Stromal cell of bone marrow (primary cell): ENCODE measurements around the gene TGM1.

Source experiments
- DNase-seq: peaks from one replicate; pipeline ENCODE4 v3.0.0-alpha.2; 2012; ENCODE audit warnings: low read depth

The TGM1 gene

DNA sequence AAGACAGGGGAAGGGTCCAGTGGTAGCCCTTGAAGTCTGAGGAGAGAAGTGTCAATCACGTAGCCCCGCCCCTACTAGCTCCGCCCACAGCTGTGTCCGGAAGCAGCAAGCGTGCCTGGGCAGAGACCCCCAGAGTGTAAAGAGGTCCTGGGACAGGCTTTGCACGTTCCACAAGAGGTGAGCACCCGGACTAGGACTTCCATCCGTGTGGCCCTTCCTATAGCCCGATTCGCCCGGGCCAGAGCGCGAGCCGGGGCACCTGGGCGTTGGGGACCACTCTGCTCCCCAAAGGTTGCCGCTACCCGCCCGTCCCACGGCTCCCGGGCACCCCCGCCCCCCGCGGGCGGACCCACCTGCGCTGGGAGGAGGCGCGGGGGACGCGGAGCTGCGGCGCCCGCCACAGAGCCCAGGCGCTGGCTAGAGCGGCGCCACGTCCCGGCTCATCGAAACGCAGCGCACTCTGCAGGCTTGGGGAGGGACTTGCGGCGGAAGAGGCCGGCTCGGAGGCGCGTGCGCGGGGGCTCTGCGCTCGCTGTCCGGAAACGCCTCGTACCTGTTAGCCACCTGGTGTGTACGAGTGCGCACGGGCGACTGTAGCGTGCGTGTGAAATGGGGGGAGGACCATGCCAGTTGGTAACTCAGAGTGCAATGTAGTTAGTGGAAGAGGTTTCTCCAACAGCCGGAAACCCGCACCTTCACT is 8.3 kb upstream of the TGM1 start, which contains the start of gene RABGGTA:
RABGGTA (minus strand) TSS at position 464 of the 700 bp plus-strand sequence. CDS start 482 bp downstream, outside the sequence.
- DNase-seq, result peak; percentile 64

DNA sequence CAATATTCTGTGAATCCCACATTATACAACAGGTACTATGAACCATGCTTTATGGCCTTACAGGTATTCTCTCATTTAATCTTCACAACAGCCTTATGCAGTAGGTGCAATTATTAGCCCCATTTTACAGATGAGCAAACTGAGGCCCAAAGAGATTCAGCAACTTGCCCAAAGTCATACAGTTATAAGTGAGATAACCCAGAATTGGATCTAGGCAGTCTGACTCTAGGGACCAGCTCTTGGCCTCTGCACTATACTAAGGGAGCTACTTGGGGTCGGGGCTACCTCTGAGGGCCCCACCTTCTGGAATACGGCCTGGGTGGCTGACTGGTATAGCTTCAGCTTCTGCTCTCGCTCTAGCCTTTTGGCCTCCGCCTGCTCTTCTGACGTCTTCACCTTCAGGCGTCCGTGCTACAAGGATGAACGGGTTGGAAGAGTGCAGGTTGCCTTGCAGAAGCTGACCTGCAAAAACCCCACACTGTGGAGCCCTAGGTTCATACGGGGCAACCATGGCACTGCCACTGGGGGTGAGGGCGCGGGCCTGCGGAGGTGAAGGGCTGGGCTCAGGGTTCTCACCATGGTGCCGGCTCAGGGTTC is 7.7 kb upstream of the TGM1 start:
- no peak for DNase-seq

DNA sequence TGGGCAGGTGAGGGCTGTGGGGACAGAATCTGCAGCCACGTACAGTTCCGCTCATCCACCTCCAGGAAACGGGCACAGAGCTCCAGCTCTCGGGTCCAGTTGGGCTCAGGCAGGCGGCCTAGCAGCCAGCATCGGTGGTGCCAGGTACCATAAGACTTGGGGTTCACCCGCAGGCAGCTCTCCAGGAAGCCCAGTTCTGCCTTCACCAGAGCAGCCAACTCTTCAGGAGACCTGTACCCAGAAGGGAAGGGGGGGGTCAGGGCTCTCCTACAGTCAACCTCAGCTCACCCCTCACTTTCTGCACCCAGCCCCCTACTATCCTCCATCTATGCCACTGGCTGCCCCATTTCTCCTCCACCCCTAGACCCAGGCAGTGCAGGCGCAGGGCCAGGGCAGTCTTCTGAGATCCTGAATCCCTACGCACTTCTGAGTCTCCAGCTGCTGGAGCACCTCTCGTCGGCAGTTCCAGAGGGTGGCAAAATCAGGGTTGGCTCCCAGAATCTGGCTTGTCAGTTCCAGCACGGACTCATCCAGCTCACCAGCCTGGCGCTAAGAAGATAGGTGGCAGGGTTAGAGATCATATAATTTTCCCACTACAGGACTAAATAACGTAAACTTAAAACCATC is 7.0 kb upstream of the TGM1 start:
- DNase-seq, result no peak

DNA sequence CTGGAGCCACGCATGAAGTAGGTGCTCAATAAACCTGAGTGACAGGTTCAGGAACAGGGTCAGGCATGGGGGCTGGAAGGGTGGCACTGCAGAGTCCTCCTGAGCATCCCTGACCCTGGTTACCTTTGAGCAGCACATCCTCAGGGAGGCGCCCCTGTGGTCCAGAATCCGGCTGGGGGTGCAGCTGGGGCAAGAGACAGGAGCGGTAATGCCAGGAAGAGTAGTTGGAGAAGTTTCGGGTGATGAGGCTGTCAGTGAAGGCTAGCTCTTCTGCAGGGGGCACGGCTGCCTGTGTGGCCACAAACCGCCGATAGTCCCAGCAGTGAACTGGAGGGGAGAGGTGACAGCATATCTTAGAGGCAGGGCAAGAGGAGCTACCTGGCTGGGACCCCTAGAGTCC is 6.4 kb upstream of the TGM1 start:
- DNase-seq, result no peak

DNA sequence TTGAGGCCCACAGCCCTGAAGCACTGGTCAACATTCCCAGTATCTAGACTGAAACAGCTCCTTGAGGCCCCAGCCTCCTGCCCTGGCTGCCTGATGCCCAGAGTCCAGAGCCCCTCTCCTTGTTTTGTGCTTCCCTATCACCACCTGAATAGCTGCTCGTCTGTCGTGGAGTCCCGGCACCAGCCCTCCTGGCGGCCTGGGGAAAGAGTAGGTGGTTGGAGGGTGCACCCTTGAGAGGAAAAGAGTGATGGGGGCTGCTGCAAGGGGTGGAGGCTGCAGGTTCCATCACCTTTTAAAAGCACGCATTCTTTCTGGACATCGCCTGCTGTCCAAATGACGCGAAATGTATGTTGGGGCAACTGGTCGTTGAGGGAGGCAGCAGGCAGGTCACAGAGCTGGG is 5.2 kb upstream of the TGM1 start:
- no peak for DNase-seq

DNA sequence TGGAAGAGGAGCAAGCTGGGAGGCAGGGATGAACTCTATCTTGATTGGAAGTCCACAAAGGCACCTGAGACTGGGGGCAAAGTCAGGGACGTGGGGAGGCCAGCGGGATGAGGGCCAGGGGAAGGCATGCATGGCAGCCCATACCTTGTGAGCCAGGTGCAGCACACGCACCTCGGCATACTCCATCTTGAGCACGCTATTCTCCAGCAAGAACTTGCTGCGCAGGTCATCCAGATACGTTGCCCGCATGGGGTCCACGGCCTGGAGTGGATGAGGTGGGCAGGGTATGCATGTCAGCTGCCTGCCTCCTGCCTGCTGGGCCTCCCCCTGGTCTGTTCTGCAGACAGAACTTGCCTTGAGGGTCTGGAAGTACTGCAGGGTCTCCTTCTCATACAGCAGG is 4.5 kb upstream of the TGM1 start:
- no peak for DNase-seq

DNA sequence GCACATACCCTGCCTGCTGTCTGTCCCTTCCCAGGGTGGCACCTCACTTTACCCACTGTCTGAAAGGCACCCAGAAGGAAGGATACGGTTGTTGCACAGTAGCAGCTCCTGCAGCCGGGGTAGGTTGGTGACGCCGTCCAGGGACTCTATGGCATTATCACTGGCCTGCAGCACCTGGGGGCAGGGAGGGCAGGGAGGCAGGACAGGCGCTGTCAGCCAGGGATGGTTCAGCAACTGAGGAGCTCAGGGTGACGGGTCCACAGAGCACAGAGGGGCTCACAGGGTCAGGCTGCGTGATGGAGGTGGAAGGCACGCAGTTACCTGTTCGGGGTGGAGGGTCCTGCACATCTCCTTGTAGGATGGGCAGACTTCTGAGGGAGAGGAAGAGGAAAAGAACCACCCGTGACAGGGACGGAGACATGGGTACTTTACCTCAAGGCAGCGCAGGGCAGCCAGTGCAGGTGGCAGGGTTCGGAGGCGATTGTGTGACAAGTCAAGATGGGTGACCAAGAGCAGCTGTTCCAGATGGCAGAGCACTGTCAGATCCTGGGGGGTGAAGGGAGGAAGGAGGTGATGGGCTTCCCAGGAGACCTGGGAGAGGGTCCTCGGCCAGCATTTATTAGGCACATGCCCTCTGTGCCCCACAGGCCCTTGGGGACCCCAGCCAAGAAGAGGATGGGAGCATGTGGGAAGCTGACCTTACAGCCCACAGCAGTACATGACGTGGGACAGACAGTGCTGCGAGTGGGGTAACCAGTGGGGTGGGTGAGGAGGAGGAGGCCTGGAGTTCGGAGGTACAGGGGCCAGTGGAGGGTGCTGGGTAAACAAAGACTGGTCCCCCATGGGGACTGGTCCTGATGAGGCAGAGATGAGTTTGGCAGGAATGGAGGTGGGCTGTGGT is 3.6 kb upstream of the TGM1 start:
- DNase-seq, result no peak

DNA sequence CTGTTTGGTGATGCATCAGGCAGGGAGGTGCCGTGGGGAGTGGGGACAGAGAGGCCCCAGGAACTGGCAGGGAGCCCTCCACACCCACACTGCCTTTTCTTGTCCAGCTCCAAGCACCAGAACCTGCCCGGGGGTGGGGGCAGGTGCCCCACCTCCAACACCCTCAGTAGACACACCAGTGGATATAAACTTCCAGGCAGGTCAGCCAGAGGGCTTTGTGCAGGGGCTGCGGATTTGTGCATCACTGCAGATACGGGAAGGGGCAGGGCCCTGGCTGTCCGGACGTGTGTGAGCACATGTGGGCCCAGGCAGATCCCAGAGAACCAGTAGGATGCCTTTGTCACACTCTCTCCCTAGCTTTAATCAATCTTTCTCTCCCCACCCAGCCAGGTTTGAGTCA is 1.3 kb upstream of the TGM1 start:
- no peak for DNase-seq

DNA sequence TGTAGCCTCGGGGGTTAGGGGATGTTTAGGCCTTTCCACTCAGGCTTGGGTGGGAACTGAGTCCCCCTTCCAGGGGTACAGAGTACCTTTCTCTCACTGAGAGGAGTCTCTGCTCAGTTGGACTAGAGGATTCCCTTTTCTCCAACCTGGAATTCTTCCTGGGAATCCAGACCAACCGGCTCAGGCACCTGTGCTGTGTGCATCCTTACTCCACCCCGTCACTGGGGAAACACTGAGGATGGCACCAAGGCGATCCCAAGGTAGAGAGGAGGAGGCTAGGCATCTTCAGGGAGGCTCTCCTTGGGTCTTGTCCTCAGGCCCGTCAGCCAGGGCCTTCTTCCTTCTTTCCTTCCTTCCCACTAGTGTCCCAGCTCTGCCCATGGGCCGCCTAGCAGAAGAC is 871 bp upstream of the TGM1 start:
- DNase-seq, result no peak

DNA sequence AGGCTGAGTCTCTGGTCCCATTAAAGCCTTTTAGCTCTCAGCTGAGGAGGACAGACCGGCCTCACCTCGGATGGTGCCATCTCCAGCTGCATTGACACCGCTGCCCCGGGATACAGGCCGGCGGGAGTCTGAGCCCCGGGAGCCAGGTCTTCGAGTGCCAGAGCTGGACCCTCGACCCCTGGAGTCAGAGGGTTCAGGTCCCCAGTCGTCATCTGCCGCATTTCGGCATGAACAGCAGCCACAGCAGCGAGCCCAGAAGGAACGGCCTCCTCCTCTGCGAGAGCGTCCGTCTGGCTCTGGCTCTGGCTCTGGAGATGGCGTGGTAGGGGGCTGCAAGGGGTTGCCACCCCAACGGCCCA is 1.0 kb downstream of the TGM1 start:
- DNase-seq, result no peak

DNA sequence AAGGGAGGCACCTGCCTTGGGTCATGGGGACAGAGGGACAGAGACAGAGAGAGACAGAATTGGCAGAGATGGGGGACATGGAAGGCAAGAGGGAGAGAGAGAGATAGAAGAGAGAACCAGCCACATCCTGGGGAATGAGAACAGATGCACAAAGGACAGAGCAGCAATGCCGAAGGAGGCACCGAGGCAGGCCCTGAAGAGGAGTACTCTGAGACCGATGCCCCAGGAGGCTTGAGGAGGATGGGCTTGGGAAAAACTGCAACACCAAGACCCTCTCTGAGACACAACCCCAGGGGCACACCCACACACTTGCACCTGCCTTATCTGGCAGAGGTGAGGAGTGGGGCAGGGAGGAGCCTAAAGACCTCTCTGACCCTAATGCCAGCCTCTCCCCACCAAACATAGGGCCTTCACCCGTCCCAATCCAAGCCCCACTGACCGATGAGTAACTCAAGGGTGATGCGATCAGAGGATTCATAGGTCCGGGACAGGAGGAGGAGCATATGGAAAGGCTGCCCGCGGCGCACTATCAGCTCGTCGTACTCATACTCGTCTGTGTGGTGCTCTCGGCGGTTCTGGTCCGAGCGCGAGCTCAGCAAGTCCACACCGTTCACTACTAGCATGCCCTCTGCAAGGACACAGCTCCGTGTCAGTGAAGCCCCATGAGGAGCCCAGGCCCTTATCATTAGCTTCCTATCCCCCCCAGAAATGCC is 1.6 kb downstream of the TGM1 start:
- DNase-seq, result no peak

DNA sequence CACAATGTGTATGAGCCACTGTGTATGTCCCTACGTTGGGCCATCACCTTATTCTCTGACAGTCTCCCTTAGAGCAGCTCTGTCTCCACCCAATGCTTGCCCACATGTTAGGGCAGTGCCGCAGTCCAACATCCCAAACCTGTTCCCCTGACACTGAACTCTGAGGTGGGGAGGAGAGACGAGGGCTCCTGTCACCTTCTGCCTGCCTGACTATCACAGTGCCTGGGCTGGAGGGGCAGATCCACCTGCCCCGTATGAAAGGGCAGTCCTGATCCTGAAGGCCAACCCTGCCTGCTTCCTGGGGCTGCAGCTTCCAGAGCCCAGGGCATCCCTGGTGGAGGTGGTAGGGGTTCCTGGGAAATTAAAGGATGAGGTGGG is 2.2 kb downstream of the TGM1 start:
- DNase-seq, result no peak

DNA sequence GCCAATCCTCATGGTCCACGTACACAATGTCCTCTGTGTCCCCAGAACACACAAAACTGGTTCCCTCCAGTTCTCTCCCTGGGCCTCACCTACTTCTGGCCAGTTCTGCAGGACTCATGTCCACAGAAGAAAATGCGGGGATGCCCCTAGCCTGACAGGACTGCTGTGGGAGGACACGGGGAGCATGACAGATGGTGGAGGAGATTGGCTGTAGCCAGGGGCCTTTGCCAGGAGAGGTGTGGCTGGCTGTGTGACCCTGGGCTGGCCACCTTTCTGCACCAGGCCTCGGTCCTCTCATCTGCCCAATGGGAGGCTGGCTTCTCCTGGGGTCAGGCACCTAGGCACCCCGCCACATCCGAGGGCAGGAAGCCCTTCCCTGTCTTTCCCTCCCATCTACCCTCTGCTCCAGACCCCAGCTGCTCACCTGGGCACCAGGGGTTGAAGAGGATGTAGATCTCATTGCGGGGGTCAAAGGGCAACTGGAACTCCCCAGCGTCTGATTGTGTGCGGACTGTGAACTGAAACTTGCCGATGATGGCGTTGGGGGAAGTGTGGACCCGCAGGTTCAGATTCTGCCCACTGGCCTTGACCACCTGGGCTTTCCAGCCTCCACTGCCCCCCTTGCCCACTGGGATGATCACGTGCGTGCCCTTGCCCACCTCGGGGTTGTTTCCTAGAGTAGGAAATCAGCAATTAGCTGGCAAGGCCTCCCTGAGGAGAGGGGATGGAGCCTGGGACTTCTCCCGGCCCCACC is 2.8 kb downstream of the TGM1 start:
- no peak for DNase-seq

DNA sequence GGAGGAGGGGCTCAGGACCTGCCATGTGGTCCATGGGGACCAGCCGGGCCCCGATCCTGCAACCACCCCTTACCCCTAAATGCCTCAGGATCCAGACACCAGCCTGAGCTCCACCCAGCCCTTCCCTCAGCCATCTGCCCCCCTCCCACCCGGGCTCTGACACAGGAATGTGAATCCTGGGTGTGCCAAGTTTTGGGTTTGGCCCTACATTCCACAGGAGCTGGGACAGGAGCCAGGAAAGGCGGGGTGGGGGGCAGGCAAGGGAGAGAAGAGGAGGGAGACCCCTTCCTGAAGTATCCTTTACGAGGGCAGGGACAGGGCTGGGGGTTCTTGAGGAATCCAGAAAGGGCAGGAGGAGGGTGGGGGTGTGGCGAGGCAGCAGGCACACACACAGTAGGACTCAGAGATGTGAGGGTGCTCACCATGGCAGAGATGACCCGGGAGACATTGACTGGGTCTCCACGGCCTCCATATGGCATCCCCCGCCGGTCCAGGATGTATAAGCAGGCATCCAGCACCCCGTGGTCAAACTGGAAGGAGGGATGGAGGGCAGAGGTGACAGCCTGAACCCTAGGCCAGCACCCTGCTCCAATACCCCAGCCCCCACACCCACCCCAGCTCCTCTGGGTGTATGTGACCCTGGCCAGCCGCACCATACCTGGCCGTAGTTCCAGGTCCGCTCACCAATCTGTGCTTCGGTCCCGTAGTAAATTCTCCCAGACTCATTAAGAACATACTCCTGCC is 3.5 kb downstream of the TGM1 start:
- no peak for DNase-seq

DNA sequence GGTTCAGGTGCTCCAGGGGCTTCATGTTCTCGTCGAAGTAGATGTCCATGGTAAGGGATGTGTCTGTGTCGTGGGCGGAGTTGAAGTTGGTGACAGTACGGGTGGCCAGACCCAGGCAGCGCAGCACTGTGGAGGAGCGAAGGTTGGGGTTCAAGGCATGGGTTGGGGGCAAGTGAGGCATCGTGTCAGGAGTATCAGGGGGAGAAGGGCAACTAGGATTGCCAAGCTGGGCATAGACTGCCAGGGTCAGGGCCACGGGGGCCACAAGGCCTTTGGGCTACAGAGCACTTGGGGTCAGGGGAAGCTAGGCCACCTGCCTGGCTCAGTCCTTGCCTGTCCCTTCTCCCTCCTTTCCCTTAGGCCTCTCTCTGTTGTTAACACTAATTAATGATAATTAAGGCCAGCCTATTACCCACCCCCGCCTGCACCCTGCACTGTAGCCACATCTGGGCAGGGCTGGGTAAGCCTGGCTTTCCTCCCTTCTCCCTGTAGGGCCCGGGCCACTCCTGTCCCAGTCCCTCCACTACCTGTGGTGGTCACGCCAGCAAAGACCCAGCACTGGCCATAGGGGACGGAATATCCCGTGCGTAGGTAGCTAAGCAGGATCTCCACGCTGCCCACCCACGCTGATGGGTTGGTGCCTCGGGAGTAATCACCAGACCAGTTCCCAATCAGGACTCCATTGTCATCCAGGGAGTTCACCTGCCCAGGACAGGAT is 4.3 kb downstream of the TGM1 start:
- DNase-seq, result no peak

DNA sequence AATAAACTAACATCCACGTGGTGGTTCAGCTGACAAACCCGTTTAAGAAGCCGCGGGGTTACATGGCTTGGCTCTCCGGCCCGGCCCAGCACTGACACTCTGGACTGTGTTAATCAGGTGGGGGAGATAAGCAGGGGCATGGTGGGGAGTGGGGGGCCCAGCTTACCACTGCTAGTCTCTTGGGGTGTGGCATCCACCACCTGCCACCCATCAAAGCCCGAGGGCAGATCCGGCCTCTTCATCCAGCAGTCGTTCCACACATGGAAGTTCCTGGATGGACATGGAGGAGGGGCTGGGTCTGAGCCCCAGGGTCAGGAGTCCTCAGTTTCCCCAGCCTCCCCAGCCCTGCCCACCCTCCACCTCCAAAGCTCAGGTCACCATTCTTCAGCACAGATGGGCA is 4.9 kb downstream of the TGM1 start:
- DNase-seq, result no peak

DNA sequence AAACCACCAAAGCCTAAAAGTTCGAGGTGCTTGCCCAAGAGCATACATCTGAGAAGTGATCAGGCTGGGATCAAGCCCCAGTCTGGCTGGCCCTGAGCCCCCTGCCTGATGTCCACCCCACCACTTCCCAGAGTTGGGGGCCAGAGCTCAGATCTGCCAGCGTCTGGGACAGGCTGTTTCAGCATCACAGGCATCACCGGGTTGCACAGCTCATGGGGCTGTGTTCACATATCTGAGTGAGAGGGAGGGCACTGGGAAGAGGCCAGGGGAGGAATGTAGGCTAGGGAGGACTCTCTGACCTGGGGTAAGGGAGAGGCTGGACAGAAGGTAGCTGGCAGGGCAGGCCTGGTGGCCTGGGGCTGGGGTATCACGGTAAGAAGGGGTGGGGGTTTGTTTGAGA is 6.0 kb downstream of the TGM1 start:
- DNase-seq, result no peak

DNA sequence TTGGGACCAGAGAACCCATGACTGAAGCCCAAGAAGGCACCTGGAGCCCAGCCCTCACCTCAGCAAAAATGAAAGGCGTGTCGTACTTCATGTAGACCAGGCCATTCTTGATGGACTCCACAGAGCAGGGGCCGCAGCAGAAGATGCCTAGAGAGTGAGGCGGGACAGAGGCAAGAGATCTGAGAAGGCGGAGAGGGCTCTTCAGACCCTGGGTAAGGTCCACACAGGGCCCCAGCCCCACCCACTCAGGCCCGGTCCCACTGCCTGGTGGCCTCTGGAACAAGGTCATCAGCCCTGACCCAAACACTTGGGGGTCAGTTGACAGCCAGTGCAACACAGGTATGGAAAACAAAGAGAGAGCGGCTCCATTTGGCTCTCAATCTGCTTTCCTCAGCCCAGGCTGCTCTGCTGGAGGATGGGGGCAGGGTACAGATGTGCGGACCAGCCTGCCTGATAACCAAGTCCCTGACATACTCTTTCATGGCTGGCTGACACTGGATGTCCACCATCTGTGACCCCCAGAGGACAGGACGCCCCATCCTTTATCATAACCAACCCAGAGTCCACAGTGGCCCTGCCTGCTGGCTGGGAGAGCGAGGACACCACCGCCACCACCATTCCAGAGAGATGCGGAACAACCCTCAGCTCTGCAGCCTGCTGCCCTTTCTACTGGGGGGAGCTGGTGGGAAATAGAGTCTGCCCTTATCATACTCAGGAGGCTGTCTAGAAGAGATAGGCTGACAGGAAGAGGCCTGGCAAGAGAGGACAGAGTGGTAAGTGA is 6.9 kb downstream of the TGM1 start:
- no peak for DNase-seq

DNA sequence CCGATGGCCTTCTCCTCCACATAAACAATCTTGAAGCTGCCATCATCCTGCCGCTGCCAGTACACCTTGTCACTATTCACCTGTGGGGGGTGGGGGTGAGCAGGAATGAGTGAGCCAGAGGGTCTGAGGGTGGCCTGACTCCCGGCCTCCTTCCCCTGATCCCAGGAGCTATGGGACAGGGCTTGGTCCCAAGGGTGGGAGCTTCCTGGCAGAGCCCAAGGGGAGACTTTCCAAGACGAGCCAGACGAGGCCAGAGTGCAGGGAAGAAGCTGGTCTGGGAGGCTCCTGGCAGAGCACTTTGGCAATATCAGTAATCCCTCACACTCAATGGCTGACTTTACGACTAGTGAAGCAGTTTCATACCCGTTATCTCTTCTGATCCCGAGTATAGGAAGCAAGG is 7.5 kb downstream of the TGM1 start:
- no peak for DNase-seq
